DND-41 (cell line): Measurements from ENCODE around the gene SNRNP27.
"Not testable (repeated sequence)": the region's sequence is repeated elsewhere in the genome, so short reads cannot be mapped to it uniquely, and the experiment has no call there.

Experiments used
- CTCF ChIP-seq: IDR thresholded peaks from 2 replicates; pipeline ENCODE4 v1.5.1; 2012; ENCODE audit warnings: borderline replicate concordance, low read length, moderate library complexity, mild to moderate bottlenecking; ENCODE audit not compliant: poor library complexity, severe bottlenecking; ENCODE audit errors: extremely low read depth
- EZH2 ChIP-seq: IDR thresholded peaks from 3 replicates; pipeline ENCODE4 v1.6.1; 2012; ENCODE audit warnings: borderline replicate concordance, low read depth, mild to moderate bottlenecking, moderate library complexity, low read length, inconsistent platforms; ENCODE audit not compliant: severe bottlenecking

- not testable (repeated sequence) for TF ChIP-seq CTCF, EZH2
These were observed 56.9 kb downstream of the SNRNP27 start for GRCh38 chr2:69950671-69951070.
